ENCODE measurements around the gene TTI1.

TTI1 gene

DNA sequence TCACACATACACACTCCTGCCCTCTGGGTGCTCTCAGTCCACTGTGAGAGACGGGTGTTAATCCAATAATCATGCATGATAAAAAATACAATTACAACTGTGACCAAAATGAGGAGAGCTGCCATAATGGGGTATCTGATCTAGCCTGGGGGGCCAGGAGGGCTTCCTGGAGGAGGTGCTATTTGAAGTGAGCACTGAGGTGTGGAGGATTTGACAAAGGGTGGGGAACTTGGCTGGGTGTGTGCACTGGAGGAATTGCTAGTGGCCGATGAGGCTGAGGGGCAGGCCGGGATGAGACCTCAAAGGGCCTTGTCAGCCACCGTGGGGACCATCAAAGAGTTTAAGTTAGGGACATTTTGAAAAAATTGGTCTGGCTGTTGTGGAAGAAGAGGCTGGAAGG, 95.6 kb downstream of the TTI1 start:
- Histone ChIP-seq H3K4me2 (ENCODE audit: insufficient read depth, low read length) (no peak overlapping the region), H3K27ac (ENCODE audit: low read length) (no peak overlapping the region), H3K79me2 (ENCODE audit: insufficient read depth, low read length) (no peaks in the 10 kb centered on the region), H3K27me3 (ENCODE audit: insufficient read depth, low read length, poor library complexity) (no peaks in the 10 kb centered on the region), H3K9ac (ENCODE audit: low read depth, low read length) (no peak overlapping the region), H3K36me3 (ENCODE audit: insufficient read depth, low read length) (no peaks in the 10 kb centered on the region), H2AFZ (ENCODE audit: low read depth, low read length) (no peak overlapping the region), H3K9me3 (ENCODE audit: insufficient read depth, low read length, severe bottlenecking) (no peaks in the 10 kb centered on the region), H4K20me1 (ENCODE audit: insufficient read depth, low read length) (peaks cover 4% of the 10 kb centered on the region; the same call in 1 of the 2 replicates), H3K4me3 (ENCODE audit: low read depth in 1 of 2, low read length in 2 of 2) (no peak overlapping the region), H3K4me1 (ENCODE audit: insufficient read depth, low read length) (no peaks in the 10 kb centered on the region)
- no peak for TF ChIP-seq EZH2 (IDR thresholded peaks at IDR 0.05; ENCODE audit: borderline replicate concordance, low read depth, low read length, severe bottlenecking)
- TF ChIP-seq, protein P1, sequence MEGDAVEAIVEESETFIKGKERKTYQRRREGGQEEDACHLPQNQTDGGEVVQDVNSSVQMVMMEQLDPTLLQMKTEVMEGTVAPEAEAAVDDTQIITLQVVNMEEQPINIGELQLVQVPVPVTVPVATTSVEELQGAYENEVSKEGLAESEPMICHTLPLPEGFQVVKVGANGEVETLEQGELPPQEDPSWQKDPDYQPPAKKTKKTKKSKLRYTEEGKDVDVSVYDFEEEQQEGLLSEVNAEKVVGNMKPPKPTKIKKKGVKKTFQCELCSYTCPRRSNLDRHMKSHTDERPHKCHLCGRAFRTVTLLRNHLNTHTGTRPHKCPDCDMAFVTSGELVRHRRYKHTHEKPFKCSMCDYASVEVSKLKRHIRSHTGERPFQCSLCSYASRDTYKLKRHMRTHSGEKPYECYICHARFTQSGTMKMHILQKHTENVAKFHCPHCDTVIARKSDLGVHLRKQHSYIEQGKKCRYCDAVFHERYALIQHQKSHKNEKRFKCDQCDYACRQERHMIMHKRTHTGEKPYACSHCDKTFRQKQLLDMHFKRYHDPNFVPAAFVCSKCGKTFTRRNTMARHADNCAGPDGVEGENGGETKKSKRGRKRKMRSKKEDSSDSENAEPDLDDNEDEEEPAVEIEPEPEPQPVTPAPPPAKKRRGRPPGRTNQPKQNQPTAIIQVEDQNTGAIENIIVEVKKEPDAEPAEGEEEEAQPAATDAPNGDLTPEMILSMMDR (IDR thresholded peaks at IDR 0.05; ENCODE audit: borderline replicate concordance, extremely low read depth, low read length, poor library complexity, severe bottlenecking): no peak
- ATAC-seq (ENCODE audit: insufficient read depth, low read depth) (no peak), DNase-seq (no peak)

DNA sequence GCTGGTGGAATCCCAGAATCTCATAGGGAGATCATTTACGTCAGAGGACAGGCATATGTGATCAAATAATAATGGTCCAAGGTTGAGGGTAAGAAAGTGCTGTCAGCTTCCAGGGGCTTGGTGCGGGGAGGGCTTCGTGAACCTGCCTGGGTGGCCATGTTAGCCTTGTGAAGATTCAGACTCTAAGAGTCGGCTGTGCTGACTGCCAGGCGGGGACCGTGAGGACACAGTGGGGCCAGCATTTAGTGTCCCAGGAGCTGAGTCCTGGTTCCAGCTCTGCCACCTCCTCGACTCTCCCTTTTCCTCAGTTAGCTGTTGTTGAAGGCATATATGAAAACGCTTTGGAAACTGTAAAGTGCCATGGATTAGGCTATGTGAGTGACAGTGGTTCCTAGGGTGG, 96.8 kb downstream of the TTI1 start:
- TF ChIP-seq, protein P1 (IDR thresholded peaks at IDR 0.05; ENCODE audit: borderline replicate concordance, extremely low read depth, low read length, poor library complexity, severe bottlenecking): no peak
- TF ChIP-seq EZH2 (IDR thresholded peaks at IDR 0.05; ENCODE audit: borderline replicate concordance, low read depth, low read length, severe bottlenecking): no peak
- H3K4me2 ChIP-seq (ENCODE audit: insufficient read depth, low read length): no peak overlapping the region
- H4K20me1 ChIP-seq (ENCODE audit: insufficient read depth, low read length): peaks cover 10% of the 10 kb centered on the region; the same call in 1 of the 2 replicates
- ATAC-seq (ENCODE audit: insufficient read depth, low read depth): no peak
- no peaks in the 10 kb centered on the region for H3K36me3 ChIP-seq (ENCODE audit: insufficient read depth, low read length)
- H3K9me3 ChIP-seq (ENCODE audit: insufficient read depth, low read length, severe bottlenecking): no peaks in the 10 kb centered on the region
- no peak overlapping the region for H3K27ac ChIP-seq (ENCODE audit: low read length)
- no peak overlapping the region for H2AFZ ChIP-seq (ENCODE audit: low read depth, low read length)
- no peak for DNase-seq
- H3K4me1 ChIP-seq (ENCODE audit: insufficient read depth, low read length): no peaks in the 10 kb centered on the region
- H3K9ac ChIP-seq (ENCODE audit: low read depth, low read length): no peak overlapping the region
- H3K27me3 ChIP-seq (ENCODE audit: insufficient read depth, low read length, poor library complexity): no peaks in the 10 kb centered on the region
- H3K4me3 ChIP-seq (ENCODE audit: low read depth in 1 of 2, low read length in 2 of 2): no peak overlapping the region
- no peaks in the 10 kb centered on the region for H3K79me2 ChIP-seq (ENCODE audit: insufficient read depth, low read length)

DNA sequence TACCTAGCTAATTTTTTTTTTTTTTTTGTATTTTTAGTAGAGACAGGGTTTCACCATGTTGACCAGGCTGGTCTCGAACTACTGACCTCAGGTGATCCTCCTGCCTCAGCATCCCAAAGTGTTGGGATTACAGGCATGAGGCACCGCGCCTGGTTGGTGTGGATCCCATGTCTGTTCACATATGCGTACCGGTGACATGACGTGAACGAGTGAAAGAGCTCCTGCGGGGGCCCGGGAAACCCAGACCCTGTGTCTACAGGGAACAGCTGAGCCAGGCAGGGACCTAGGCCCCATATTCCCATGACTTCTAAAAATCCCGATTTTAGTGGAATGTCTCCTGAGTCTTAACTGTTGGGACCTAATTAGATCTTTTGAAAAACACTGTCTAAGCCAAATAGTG, 97.2 kb downstream of the TTI1 start:
- H4K20me1 ChIP-seq (ENCODE audit: insufficient read depth, low read length): peaks cover 10% of the 10 kb centered on the region
- no peak overlapping the region for H3K4me2 ChIP-seq (ENCODE audit: insufficient read depth, low read length)
- ATAC-seq (ENCODE audit: insufficient read depth, low read depth): no peak
- no peak overlapping the region for H2AFZ ChIP-seq (ENCODE audit: low read depth, low read length)
- H3K36me3 ChIP-seq (ENCODE audit: insufficient read depth, low read length): no peaks in the 10 kb centered on the region
- H3K9ac ChIP-seq (ENCODE audit: low read depth, low read length): no peak overlapping the region
- no peak for DNase-seq
- no peaks in the 10 kb centered on the region for H3K9me3 ChIP-seq (ENCODE audit: insufficient read depth, low read length, severe bottlenecking)
- H3K27ac ChIP-seq (ENCODE audit: low read length): no peak overlapping the region
- TF ChIP-seq, protein P1 (IDR thresholded peaks at IDR 0.05; ENCODE audit: borderline replicate concordance, extremely low read depth, low read length, poor library complexity, severe bottlenecking): no peak
- no peak for TF ChIP-seq EZH2 (IDR thresholded peaks at IDR 0.05; ENCODE audit: borderline replicate concordance, low read depth, low read length, severe bottlenecking)
- no peak overlapping the region for H3K4me3 ChIP-seq (ENCODE audit: low read depth in 1 of 2, low read length in 2 of 2)
- H3K79me2 ChIP-seq (ENCODE audit: insufficient read depth, low read length): no peaks in the 10 kb centered on the region
- H3K4me1 ChIP-seq (ENCODE audit: insufficient read depth, low read length): no peaks in the 10 kb centered on the region
- H3K27me3 ChIP-seq (ENCODE audit: insufficient read depth, low read length, poor library complexity): no peaks in the 10 kb centered on the region

DNA sequence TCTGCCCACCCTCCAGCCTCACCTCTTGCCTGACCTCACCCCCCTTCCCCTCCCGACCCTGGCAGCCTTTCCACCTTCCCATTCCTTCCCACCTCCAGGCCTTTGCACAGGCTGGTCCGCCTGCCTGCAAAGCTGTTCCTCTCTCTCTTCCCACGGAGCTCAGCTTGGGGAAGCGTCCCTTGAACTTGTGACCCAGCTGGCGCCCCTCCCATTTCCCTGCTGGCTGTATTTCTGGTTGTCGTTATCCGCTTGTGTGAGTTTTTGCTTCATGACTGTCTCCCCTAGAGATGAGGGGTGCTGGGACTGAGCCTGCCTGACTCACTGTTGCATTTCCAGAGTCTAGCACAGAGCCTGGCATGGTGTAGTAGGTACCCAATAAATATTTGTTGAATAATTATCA, 97.8 kb downstream of the TTI1 start:
- Histone ChIP-seq H3K36me3 (ENCODE audit: insufficient read depth, low read length) (no peaks in the 10 kb centered on the region), H3K4me1 (ENCODE audit: insufficient read depth, low read length) (no peaks in the 10 kb centered on the region), H2AFZ (ENCODE audit: low read depth, low read length) (no peak overlapping the region), H3K27me3 (ENCODE audit: insufficient read depth, low read length, poor library complexity) (peaks cover 1% of the 10 kb centered on the region), H3K9me3 (ENCODE audit: insufficient read depth, low read length, severe bottlenecking) (no peaks in the 10 kb centered on the region), H3K4me3 (ENCODE audit: low read depth in 1 of 2, low read length in 2 of 2) (no peak overlapping the region), H4K20me1 (ENCODE audit: insufficient read depth, low read length) (peaks cover 13% of the 10 kb centered on the region), H3K9ac (ENCODE audit: low read depth, low read length) (no peak overlapping the region), H3K4me2 (ENCODE audit: insufficient read depth, low read length) (no peak overlapping the region), H3K79me2 (ENCODE audit: insufficient read depth, low read length) (no peaks in the 10 kb centered on the region), H3K27ac (ENCODE audit: low read length) (no peak overlapping the region)
- ATAC-seq (ENCODE audit: insufficient read depth, low read depth) (no peak), DNase-seq (no peak)
- TF ChIP-seq, protein P1 (IDR thresholded peaks at IDR 0.05; ENCODE audit: borderline replicate concordance, extremely low read depth, low read length, poor library complexity, severe bottlenecking): no peak
- TF ChIP-seq EZH2 (IDR thresholded peaks at IDR 0.05; ENCODE audit: borderline replicate concordance, low read depth, low read length, severe bottlenecking): no peak
